Measurements from ENCODE around the gene UIMC1. TPM values are rescaled to one million over a fixed set of nuclear protein-coding genes. Genes with fewer than 3 reads are reported as not detected.
A peak's percentile ranks its signal among the peaks of the same experiment; 100 is the strongest.
"Not testable (repeated sequence)": the region's sequence is repeated elsewhere in the genome, so short reads cannot be mapped to it uniquely, and the experiment has no call there.

Gene UIMC1
- total RNA-seq, 1 donor from 2014 or later, result 34.4 TPM

DNA sequence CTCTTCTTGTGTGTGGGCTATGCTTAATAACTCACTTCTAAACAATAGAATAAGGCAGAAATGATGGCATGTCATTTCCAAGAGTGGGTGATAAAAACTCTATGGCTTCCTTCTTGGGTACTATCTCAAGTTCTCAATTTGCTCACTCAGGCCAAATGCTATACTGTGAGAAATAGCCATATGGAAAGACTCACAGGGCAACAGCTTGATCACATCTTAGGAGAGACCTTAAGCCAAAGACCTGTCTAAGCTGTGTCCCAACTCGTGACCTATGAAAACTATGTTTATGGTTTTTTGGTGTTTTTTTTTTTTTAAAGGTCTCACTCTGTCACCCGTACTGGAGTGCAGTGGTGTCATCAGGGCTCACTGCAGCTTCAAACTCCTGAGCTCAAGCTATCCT lies 2.1 kb upstream of the UIMC1 start:
- no peak for DNase-seq (ENCODE audit: low spot score)

DNA sequence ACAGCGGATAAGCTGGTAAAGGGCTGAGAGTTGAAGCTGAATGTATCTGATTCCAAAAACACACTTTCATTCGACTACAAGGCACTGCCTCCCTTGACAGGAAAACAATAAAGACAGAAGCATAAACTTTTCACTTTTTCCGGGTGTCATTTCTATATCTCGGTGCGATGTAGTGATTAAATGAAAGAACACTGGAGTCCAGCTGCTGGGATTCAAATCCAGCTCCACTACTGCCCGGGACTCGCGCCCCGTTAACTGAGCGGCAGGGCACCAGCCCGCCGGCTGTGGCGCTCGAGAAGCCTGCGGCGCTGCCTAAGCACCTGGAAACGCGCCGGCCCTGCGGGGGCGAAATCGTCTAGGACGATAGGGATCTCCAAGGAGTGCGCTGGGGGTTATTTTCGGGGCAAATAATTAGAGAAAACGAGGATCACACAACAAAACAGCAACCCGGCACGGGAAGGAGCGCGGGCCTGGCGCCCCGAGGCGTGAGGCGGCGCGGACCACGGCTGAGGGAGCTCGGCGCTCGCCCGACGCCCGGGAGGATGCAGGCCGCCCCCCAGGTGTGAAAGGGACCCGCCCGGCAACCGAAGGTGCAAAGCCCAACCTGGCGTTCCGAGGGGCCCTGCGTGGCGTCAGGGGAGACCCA lies 837 bp downstream of the UIMC1 start:
- DNase-seq (ENCODE audit: low spot score), result peak; percentile 65

DNA sequence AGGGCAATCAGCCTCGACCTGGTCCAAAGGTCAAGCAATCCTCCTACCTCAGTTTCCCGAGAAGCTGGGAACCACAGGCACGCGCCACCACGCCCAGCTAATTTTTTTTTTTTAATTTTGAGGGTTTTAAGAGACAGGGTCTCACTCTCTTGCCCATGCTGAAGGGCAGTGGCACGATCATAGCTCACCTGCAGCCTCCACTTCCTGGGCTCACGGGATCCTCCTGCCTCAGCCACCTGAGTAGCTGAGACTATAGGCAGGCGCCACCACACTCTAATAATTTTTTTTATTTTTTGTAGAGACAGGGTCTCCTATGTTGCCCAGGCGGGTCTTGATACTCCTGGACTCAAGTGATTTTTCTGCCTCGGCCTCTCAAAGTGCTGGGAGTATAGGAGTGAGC lies 1.6 kb downstream of the UIMC1 start:
- DNase-seq (ENCODE audit: low spot score), result no peak

DNA sequence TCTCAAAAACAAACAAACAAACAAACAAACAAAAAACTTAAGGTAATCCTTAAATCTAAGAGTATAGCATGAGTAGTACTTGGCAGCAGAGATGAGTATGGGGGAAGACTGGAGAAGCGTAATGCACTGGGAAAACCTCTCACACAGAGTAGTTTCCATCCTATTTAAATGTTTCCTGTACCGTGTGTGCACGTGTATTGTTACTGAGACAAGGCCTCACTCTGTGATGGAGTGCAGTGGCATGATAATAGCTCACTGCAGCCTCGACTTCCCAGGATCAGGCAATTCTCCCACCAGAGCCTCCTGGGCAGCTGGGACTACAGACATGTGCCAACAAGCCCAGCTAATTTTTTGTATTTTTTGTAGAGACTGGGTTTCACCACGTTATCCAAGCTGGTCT lies 2.9 kb downstream of the UIMC1 start:
- DNase-seq (ENCODE audit: low spot score), result no peak

DNA sequence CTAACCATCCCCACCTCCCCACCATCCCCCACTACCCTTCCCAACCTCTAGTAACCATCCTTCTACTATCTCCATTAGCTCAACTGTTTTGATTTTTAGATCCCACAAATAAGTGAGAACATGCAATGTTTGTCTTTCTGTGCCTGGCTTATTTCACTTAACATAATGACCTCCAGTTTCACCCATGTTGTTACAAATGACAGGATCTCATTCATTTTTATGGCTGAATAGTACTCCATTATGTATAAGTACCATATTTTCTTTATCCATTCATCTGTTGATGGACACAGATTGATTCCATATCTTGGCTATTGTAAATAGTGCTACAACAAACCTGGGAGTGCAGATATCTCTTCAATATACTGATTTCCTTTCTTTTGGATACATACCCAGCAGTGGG lies 7.1 kb downstream of the UIMC1 start:
- not testable (repeated sequence) for DNase-seq (ENCODE audit: low spot score)

DNA sequence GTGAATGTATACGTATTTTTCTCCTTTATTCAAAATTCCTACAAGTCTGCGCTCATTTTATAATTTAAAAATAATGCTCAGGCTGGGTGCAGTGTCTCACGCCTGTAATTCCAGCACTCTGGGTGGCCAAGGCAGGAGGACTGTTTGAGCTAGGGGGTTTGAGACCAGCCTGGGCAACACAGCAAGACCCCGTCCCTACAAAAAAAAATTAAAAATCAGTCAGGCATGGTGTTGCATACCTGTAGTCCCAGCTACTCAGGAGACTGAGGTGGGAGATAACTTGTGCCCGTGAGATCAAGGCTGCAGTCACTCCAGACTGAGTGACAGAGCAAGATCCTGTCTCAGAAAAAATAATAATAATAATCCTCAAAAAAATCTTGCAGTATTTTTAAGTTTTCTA lies 7.8 kb downstream of the UIMC1 start:
- DNase-seq (ENCODE audit: low spot score), result no peak

DNA sequence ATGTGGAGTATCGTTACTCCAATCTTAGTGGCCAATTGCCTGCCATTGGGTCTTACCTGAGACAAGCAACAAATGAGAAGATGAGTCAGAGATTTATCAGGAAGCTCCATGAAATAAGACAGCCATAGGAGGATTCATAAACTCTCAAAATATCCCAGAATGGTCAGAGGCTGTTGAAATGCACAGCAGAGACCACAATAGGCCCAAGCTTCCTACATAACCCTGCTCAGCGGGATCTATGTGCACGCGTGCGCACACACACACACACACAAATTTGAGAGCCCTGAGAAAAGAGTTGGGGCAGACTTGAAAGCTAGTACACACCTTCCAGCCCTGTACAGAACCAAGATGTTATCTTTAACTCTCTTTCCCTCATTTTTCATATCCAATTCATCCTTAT lies 9.8 kb downstream of the UIMC1 start:
- no peak for DNase-seq (ENCODE audit: low spot score)

DNA sequence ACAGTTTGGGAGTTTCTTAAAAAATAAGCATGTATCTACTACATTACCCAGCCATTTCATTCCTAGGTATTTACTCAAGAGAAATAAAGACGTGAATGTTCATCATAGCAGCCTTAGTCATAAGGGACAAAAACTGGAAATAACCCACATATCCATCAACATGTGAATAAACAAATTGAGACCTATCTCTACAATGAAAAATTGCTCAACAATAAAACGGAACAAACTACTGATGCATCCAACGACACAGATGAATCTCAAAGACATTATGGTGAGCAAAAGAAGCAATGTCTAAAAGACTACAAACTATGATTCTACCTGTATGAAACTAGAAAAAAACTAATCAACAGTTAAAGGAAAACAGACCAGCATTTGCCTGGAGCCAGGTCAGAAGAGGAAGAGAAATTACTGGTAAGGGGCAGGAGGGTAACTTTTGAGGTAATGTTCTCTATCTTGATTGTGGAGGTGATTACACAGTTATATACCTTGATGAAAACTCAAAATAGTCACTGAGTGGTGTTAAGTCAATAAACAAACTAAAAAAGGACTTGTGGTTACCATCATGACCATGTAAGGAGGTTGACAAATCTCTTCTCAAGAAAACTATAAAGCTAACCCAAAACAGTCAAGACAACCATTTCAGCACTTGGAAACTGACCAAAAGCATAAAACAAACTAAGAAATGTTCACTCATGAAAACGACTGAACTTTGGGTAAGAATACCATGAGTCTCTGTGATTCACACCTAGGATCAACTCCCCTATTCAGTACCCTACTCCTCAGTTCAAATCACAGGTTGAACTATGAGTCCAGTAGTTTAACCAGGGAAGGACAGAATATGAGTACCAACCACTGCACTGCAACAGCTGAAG lies 10.4 kb downstream of the UIMC1 start:
- DNase-seq (ENCODE audit: low spot score), result no peak

DNA sequence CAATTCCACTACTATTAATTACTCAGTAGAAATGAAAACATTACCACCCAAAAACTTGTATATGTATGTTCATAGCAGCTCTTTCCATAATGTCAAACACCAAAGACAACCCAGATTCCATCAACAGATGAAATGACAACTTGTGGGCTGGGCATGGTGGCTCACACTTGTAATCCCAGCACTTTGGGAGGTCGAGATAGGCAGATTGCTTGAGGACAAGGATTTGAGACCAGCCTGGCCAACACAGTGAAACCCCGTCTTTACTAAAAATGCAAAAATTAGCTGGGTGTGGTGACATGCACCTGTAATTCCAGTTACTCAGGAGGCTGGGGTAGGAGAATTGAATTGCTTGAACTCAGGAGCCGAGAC lies 11.5 kb downstream of the UIMC1 start:
- no peak for DNase-seq (ENCODE audit: low spot score)

DNA sequence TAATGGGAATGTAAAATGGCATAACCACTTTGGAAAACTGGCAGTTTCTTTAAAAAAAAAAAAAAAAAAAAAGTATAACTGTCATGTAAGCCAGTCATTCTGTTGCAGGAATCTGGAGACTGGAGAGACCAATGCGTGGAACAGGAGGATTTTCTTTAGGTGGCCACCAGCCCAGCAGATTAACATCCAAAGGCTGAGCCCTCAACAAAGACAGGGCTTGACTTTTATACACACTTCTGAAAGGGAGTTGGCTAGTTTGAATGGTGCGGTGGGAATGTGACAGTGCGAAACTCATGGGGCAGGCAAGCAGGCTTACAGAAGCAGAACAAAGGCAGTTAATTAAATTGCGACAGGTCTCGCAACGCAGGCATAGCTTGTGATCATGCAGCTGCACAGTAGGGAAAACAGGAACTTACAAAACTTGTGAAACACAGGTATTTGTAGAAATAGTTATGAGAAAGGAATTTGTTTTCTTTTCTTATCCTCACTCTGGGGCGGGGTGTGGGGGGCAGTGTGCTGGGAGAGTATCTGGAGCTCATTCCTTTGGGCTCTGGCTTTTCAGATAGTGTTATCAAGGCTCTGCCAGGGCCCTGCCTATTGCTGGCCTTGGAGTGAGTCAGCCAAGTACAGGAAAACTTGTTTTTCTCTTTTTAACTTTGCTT lies 12.0 kb downstream of the UIMC1 start:
- no peak for DNase-seq (ENCODE audit: low spot score)

DNA sequence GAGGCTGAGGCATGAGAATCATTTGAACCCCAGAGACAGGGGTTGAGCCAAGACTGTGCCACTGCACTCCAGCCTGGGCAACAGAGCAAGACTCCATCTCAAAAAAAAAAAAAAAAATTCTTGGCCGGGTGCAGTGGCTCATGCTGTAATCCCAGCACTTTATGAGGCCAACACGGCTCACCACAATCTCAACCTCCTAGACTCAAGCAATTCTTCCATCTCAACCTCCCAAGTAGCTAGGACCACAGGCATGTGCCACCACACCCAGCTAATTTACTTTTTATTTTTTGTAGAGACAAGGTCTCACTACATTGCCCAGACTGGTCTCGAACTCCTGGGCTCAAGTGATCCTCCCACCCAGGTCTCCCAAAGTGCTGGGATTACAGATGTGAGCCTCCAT lies 13.5 kb downstream of the UIMC1 start:
- DNase-seq (ENCODE audit: low spot score), result not testable (repeated sequence)

DNA sequence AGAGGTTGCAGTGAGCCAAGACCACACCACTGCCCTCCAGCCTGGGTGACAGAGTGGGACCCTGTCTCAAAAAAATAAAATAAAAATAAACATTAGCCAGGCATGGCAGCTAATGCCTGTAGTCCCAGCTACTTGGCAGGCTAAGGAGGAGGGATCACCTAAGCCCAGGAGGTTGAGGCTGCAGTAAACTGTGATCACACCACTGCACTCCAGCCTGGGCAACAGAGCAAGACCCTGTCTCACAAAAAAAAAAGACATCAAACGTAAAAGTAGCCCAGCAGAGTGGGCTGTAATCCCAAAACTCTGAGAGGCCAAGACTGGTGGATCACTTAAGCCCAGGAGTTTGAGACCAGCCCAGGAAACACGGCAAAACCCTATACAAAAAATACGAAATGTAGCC lies 19.0 kb downstream of the UIMC1 start:
- DNase-seq (ENCODE audit: low spot score), result no peak

DNA sequence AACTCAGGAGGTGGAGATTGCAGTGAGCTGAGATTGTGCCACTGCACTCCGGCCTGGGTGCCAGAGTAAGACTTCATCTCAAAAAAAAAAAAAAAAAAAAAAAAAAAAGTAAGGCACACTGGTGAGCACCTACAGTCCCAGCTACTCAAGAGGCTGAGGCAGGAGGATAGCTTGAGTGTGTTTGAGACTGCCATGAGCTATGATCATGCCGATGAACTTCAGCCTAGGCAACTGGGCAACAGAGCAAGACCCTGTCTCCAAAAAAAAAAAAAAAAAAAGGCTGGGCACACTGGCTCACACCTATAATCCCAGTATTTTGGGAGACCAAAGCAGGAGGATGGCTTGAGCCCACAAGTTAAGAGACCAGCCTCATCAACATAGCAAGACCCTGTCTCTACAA lies 20.3 kb downstream of the UIMC1 start:
- DNase-seq (ENCODE audit: low spot score), result no peak

DNA sequence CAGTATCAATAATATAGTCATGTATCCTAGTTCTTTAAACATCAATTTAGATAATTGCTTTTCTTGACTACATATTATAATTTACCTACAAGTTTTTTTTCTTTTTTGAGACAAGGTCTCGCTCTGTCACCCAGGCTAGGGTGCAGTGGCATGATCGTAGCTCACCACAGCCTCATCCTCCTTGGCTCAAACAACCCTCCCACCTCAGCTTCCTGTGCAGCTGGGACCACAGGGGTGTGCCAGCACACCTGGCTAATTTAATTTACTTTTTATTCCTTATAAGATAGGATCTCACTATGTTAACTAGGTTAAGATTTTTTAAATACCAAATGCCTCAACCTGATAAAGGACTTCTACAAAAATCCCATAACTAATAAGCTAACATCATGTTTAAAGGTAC lies 21.1 kb downstream of the UIMC1 start:
- DNase-seq (ENCODE audit: low spot score), result no peak

DNA sequence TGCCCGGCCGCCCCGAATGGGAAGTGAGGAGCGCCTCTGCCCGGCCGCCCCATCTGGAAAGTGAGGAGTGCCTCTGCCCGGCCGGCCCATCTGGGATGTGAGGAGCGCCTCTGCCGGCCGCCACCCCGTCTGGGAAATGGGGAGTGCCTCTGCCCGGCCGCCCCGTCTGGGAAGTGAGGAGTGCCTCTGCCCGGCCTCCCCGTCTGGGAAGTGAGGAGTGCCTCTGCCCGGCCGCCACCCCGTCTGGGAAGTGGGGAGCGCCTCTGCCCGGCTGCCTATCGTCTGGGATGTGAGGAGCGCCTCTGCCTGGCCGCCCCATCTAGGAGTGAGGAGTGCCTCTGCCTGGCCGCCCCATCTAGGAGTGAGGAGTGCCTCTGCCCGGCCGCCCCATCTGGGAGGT lies 22.4 kb downstream of the UIMC1 start:
- DNase-seq (ENCODE audit: low spot score), result not testable (repeated sequence)

DNA sequence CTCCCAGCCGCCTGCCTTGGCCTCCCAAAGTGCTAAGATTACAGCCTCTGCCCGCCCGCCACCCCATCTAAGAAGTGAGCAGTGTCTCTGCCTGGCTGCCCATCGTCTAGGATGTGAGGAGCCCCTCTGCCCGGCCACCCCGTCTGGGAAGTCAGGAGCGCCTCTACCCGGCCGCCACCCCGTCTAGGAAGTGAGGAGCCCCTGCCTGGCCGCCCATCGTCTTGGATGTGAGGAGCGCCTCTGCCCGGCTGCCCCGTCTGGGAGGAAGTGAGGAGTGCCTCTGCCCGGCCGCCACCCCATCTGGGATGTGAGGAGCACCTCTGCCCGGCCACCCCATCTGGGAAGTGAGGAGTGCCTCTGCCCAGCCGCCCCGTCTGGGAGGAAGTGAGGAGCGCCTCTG lies 23.0 kb downstream of the UIMC1 start:
- not testable (repeated sequence) for DNase-seq (ENCODE audit: low spot score)

DNA sequence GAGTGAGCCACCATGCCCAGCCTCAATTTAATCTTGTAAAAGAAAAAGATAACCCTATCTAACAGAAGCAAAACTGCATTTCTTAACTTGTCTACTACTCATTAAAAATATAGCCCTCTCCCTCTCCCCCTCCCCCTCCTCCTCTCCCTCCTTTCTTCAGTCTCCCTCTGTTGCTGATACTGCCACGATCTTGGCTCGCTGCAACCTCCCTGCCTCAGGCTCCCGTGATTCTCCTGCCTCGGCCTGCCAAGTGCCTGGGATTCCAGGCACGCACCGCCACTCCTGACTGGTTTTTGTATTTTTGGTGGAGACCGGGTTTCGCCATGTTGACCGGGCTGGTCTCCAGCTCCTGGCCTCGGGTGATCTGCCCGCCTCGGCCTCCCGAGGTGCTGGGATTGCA lies 23.5 kb downstream of the UIMC1 start:
- DNase-seq (ENCODE audit: low spot score), result not testable (repeated sequence)

DNA sequence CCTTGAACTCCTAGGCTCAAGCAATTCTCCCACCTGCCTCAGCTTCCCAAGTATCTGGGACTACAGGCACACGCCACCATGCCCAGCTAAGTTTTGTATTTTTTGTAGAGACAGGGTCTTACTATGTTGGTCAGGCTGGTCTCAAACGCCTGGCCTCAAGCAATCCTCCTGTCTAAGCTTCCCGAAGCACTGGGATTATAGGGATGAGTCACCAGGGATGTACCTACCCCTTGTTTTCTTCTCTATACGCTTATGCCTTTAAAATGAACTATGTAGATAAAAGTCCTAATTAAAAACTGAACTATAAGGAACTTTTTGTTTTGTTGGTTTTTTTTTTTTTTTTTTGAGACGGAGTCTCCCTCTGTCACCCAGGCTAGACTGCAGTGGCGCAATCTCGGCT lies 25.8 kb downstream of the UIMC1 start:
- DNase-seq (ENCODE audit: low spot score), result no peak

DNA sequence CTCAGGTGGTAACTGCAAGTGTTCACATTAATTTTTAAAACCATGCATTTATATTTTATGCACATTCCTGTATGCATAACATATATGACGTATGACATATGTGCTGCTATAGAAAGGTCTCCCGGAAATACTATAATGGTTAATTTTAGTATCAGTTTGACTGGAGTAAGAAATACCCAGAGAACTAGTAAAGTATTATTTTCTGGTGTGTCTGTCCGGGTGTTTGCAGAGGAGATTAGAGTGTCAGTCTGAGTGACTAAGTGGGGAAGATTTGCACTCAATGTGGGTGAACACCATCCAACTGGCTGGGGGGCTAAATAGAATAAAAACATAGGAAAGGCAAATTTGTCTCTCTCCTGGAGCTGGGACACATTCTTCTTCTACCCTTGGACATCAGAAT lies 26.9 kb downstream of the UIMC1 start:
- no peak for DNase-seq (ENCODE audit: low spot score)

DNA sequence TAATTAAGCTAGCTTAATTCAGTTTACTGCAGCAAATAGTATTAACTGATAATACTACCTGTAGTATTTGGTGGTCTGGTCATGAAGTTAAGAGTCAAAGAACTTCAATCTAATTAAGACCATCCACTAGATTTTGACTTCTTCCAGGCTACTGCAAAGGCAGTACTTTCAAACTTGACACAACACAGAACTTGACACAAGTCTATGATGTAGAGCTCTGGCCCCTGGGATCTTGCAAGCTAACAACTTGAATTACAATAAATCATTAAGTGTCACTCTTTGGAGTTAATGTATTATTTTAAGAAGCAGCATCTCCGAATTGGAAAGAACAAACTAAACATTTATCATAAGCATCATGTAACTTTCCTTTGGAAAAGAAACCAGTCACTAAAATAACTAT lies 40.9 kb downstream of the UIMC1 start:
- no peak for DNase-seq (ENCODE audit: low spot score)

DNA sequence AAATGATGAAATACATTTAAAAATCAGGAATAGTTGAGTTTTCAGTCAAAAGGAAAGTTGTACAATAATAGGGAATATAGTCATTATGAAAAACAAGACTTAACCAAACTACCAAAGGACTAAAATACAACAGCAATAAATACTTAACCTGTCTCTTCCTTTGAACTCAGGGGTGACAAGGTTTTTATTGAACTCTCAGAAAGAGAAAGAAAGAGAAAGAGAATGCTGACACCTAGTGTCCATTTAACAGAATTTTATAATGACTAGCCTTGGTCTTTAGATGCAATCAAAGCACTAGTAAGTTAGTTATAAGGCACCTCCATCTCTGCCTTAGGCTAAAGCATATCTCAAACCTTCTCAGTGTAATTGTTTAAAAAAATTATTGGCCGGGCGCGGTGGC lies 47.5 kb downstream of the UIMC1 start:
- DNase-seq (ENCODE audit: low spot score), result no peak

DNA sequence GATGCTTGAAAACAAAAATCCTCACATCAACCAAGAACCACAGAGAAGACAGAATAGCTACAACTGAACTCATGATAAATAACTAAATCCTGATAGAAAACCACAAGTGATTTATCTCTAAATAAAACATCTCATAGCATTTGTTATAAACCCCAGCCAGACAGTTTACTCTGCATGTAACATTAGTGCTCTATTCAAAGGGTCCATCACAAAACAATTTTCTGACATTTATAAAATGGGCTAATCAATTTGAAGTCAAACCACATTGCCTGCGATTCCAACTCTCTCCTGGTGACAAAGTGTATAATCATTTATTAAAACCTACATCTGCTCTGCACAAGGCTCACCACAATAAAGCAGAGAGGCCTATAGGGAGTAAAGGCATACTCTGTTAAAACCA lies 49.8 kb downstream of the UIMC1 start:
- DNase-seq (ENCODE audit: low spot score), result no peak

DNA sequence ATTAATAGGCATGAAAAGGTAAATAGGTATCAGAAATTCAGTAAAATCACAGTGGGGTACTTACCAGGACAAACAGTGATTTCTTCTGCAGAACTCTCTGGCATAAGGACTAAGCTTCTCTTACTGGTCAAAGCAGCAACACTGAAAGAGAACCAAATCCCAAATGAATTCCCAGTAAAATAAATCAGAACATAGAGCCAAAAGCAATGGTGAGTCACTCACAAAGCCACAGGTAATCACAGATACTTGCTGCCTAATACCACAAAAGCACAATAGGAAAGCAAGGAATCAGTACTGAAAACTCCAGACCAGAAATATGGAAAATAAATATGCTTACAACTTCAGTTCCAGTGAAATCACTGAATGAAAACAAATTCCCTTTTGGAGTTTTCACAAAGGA lies 50.7 kb downstream of the UIMC1 start:
- no peak for DNase-seq (ENCODE audit: low spot score)

Measured in mucosa of gallbladder (tissue), 1 donor.